Measurements from ENCODE around the gene GNL3L.
"Not testable (repeated sequence)": the region's sequence is repeated elsewhere in the genome, so short reads cannot be mapped to it uniquely, and the experiment has no call there.

Gene GNL3L

DNA sequence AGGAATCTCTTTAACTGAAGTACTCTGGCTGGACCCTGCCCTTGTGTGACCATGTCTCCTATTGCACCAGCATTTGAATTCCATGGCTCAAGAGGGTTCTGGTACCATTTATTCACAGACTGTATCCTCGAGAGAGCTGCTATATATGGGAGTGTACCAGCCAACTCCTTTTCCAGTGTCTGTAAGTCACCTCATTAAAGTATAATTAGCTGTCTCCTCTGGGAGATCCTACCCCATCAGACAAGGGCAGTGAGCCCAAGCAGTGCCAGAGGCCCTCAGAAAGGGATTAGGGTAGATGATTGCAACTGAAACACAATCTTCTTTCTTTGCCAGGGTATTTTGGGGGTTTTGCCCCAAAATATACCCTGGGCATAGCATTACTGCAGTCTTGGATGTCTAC is 31.6 kb downstream of the GNL3L start:
- DNase-seq (ENCODE audit: low read depth): no peak

DNA sequence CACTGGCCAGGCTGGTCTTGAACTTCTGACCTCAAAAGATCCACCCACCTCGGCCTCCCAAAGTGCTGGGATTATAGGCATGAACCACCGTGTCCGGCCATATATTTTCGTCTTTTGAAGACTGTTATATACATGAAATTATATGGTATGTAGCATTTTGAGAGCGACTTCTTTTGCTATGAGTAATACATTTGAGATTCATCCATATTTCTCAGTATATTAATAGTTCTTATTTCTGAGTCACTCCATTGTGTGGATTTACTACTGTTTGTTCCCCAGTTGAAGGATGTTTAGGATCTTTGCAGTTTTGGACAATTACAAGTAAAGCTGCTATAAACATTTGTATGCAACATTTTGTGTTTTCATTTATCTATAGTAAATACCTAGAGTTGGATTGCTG is 34.9 kb downstream of the GNL3L start:
- DNase-seq (ENCODE audit: low read depth): no peak

DNA sequence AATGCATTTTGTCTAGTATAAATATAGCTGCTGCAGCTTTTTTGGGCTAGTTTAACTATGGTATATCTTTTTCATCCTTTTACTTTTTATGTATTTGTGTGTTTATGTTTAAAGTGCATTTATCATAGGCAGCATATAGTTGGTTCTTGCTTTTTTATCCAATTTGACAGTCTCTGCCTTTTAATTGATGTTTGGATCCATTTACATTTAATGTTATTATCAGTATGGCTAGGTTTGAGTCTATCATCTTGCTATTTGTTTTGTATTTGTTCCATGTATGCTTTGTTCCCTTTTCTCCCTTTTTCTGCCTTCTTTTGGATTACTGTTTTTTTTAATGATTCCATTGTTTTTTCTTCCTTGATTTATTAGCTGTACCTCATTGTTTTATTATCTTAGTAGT is 40.3 kb downstream of the GNL3L start:
- DNase-seq (ENCODE audit: low read depth): no peak

DNA sequence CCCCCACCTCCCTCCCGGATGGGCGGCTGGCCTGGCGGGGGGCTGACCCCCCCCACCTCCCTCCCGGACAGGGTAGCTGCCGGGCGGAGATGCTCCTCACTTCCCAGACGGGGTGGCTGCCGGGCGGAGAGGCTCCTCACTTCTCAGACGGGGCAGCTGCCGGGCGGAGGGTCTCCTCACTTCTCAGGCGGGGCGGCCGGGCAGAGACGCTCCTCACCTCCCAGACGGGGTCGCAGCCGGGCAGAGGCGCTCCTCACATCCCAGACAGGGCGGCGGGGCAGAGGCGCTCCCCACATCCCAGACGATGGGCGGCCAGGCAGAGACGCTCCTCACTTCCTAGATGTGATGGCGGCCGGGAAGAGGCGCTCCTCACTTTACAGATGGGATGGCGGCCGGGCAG is 42.6 kb downstream of the GNL3L start:
- not testable (repeated sequence) for DNase-seq (ENCODE audit: low read depth)

- no peak for DNase-seq (ENCODE audit: low read depth)
Measured at GRCh38 chrX:54597728-54598127, 67.7 kb downstream of the GNL3L start.

GRCh38 chrX:54602563-54602962 is 72.5 kb downstream of the GNL3L start:
- DNase-seq (ENCODE audit: low read depth): no peak

All from activated T-helper 1 cell treated with Interleukin-2 at 50 U/mL for 16 hours (primary cell).